SK-N-SH (cell line): ENCODE measurements around the gene SEMA3B. TPM values are rescaled to one million over a fixed set of nuclear protein-coding genes. Genes with fewer than 3 reads are reported as not detected.
"Not testable (repeated sequence)": the region's sequence is repeated elsewhere in the genome, so short reads cannot be mapped to it uniquely, and the experiment has no call there.

Source experiments
- CTCF ChIA-PET: fragments of 300-600, 350-600 bp; formaldehyde crosslinking; extraction: SDS; loops from one replicate; lab custom pipeline; 2021; lab: Yijun Ruan, JAX
- POLR2A ChIA-PET: fragments of 350-600 bp; sonication (Branson Sonifier 250); formaldehyde crosslinking; extraction: SDS; loops from one replicate; lab custom pipeline; 2020; ENCODE audit warnings: antibody characterized with exemption, inconsistent platforms; lab: Yijun Ruan, JAX
- DNase-seq: peaks from one replicate; pipeline ENCODE4 v3.0.0; 2012
- H2AFZ ChIP-seq: fragments of 200-600 bp; sonication (generic); 2 replicates; pipeline ENCODE4 v1.8.1; 2016; ENCODE audit warnings: antibody characterized with exemption, mild to moderate bottlenecking, low read depth
- H3F3A ChIP-seq: fragments of 200-600 bp; sonication (generic); replicated peaks from 2 replicates; pipeline ENCODE3; 2016; ENCODE audit warnings: antibody characterized with exemption, mild to moderate bottlenecking; ENCODE audit not compliant: insufficient read depth
- H3K27ac ChIP-seq, 2 experiments: fragments of 200-500 bp in 1 of 2; fragments of 200-600 bp in 1 of 2; sonication (Bioruptor generic) in 1 of 2; sonication (generic), shearing (Covaris generic) in 1 of 2; 2 replicates each; pipeline versions ENCODE4 v1.5.1 to v1.6.1; 2014 to 2016; ENCODE audit warnings: low read depth in 2 of 2, inconsistent platforms in 1 of 2, low read length in 1 of 2, mild to moderate bottlenecking in 1 of 2, mixed read lengths in 1 of 2
- H3K27me3 ChIP-seq: fragments of 200-600 bp; sonication (generic), shearing (Covaris generic); 2 replicates; pipeline ENCODE4 v1.6.1; 2016; ENCODE audit warnings: mixed run types; ENCODE audit not compliant: insufficient read depth
- H3K36me3 ChIP-seq, 2 experiments: fragments of 200-500 bp in 1 of 2; fragments of 200-600 bp in 1 of 2; sonication (Bioruptor generic) in 1 of 2; sonication (generic) in 1 of 2; replicated peaks in 1 of 2; 2 replicates each; pipeline versions ENCODE3 to v1.5.1; 2014 to 2016; ENCODE audit warnings: low read length in 1 of 2, mild to moderate bottlenecking in 1 of 2; ENCODE audit not compliant: insufficient read depth in 2 of 2, control insufficient read depth in 1 of 2
- H3K4me1 ChIP-seq, 2 experiments: fragments of 200-500 bp in 1 of 2; fragments of 200-600 bp in 1 of 2; sonication (Bioruptor generic) in 1 of 2; sonication (generic), shearing (Covaris generic) in 1 of 2; 2 replicates each; pipeline versions ENCODE4 v1.5.1 to v1.6.1; 2014 to 2016; ENCODE audit warnings: low read depth in 1 of 2, low read length in 1 of 2, mixed run types in 1 of 2; ENCODE audit not compliant: insufficient read depth in 2 of 2, control insufficient read depth in 1 of 2
- H3K4me2 ChIP-seq: fragments of 200-600 bp; sonication (generic), shearing (Covaris generic); 2 replicates; pipeline ENCODE4 v1.6.1; 2017; ENCODE audit warnings: mixed run types
- H3K4me3 ChIP-seq, 2 experiments: fragments of 200-500 bp in 1 of 2; fragments of 200-600 bp in 1 of 2; sonication (Bioruptor generic) in 1 of 2; sonication (generic), shearing (Covaris generic) in 1 of 2; 2 replicates each; pipeline versions ENCODE4 v1.5.1 to v1.8.1; 2014 to 2016; ENCODE audit warnings: low read depth in 2 of 2, inconsistent platforms in 1 of 2, low read length in 1 of 2, mild to moderate bottlenecking in 1 of 2, mixed read lengths in 1 of 2, moderate library complexity in 1 of 2
- H3K79me2 ChIP-seq: fragments of 200-600 bp; sonication (generic); 2 replicates; pipeline ENCODE4 v1.8.1; 2017; ENCODE audit warnings: mild to moderate bottlenecking; ENCODE audit not compliant: insufficient read depth
- H3K9ac ChIP-seq: fragments of 200-600 bp; sonication (generic); 2 replicates; pipeline ENCODE4 v1.6.1; 2017; ENCODE audit warnings: mixed run types
- H3K9me2 ChIP-seq: fragments of 200-600 bp; sonication (generic); 2 replicates; pipeline ENCODE4 v1.6.1; 2017; ENCODE audit warnings: mixed run types
- H3K9me3 ChIP-seq: fragments of 200-600 bp; sonication (generic); 2 replicates; pipeline ENCODE4 v1.6.1; 2017; ENCODE audit warnings: mixed run types, mild to moderate bottlenecking, moderate library complexity
- H4K20me1 ChIP-seq: fragments of 200-600 bp; sonication (generic); 2 replicates; pipeline ENCODE4 v1.6.1; 2017; ENCODE audit warnings: mild to moderate bottlenecking, mixed run types; ENCODE audit not compliant: insufficient read depth
- CHD2 ChIP-seq: fragments of 150-350 bp; IDR thresholded peaks from 2 replicates; pipeline ENCODE4 v1.6.1; 2018; ENCODE audit warnings: low read length; ENCODE audit not compliant: partially characterized antibody
- GATA2 ChIP-seq: sonication (generic); formaldehyde crosslinking; IDR thresholded peaks from 2 replicates; pipeline ENCODE4 v1.5.0; 2020; ENCODE audit warnings: mild to moderate bottlenecking, missing genetic modification reagents
- JUND ChIP-seq: IDR thresholded peaks from 2 replicates; pipeline ENCODE4 v1.4.0; 2012
- MEF2A ChIP-seq: IDR thresholded peaks from 2 replicates; pipeline ENCODE4 v1.4.0; 2012; ENCODE audit warnings: low read depth, borderline replicate concordance
- MXI1 ChIP-seq: IDR thresholded peaks from 2 replicates; pipeline ENCODE4 v1.6.1; 2012; ENCODE audit warnings: mild to moderate bottlenecking, low read depth, low read length, improper control_type of control experiment
- NFIC ChIP-seq: IDR thresholded peaks from 2 replicates; pipeline ENCODE4 v1.4.0; 2012; ENCODE audit warnings: borderline replicate concordance
- NRF1 ChIP-seq: IDR thresholded peaks from 2 replicates; pipeline ENCODE4 v1.6.1; 2012; ENCODE audit warnings: low read depth, mild to moderate bottlenecking, low read length
- RAD21 ChIP-seq: IDR thresholded peaks from 2 replicates; pipeline ENCODE4 v1.6.1; 2012; ENCODE audit warnings: mild to moderate bottlenecking, low read length
- REST ChIP-seq: IDR thresholded peaks from 2 replicates; pipeline ENCODE4 v1.6.1; 2012; ENCODE audit warnings: mild to moderate bottlenecking, low read depth, low read length, moderate library complexity
- SMC3 ChIP-seq: IDR thresholded peaks from 2 replicates; pipeline ENCODE4 v1.6.1; 2012; ENCODE audit warnings: low read depth, low read length, improper control_type of control experiment
- TCF12 ChIP-seq: IDR thresholded peaks from 2 replicates; pipeline ENCODE4 v1.4.0; 2012
- YY1 ChIP-seq: IDR thresholded peaks from 2 replicates; pipeline ENCODE4 v1.4.0; 2012; ENCODE audit warnings: low read depth, mild to moderate bottlenecking
- WGBS: methylation state at CpG from one replicate; pipeline ENCODE4 v1.1.6; 2017; ENCODE audit warnings: low lambda C conversion rate; 5-methylcytosine and 5-hydroxymethylcytosine counted together
- polyA plus RNA-seq, 3 experiments: library from polyadenylated mRNA; depleted of rRNA; stranded (reverse); fragments of >200 nt; gene quantifications; 2 replicates each; pipeline ENCODE4 v1.2.3, GENCODE V29; 2012

SEMA3B gene
- polyA plus RNA-seq, 1 of the 3 experiments (the other 2 are of a cell fraction): 14.9 TPM

DNA sequence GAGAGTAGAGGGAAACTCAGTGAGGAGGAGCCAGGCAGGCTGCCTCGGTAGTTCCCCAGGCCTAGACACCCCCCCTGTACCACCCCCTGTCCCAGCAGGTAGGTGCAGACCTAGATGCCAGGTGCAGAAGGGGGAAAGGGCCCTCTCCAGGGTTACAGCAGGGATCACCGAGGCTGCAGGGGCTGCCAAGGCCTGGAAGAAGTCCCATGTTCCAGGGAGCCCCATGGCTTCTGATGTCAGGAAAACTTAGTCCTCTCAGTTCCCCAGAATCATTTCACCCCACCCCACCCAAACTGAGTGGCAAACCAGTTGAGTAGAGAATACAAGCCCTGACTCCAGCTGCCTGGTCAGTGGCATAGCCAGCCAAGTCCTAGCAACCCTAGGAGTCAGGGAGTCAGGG, 7.4 kb upstream of the SEMA3B start:
- CTCF ChIA-PET: interaction anchor here (1.4 to 61.6 kb wide), 6 partner anchors 11 to 75 kb away, joined by 3 to 1375 read pairs (median 125); partner anchors contain the start of genes GNAI2, GNAT1, HYAL3 and NAA80

GRCh38 chr3:50262200-50262599, 6.7 kb upstream of the SEMA3B start:
- H4K20me1 ChIP-seq, H3K9me3 ChIP-seq, H3K4me2 ChIP-seq, DNase-seq, H2AFZ ChIP-seq, POLR2A ChIA-PET, H3K27me3 ChIP-seq, H3K9me2 ChIP-seq, H3K9ac ChIP-seq, H3K27ac ChIP-seq, H3K4me3 ChIP-seq: not testable (repeated sequence)
- peaks cover 7 to 20% of the 10 kb centered on the region in 2 experiments for H3K36me3 ChIP-seq
- CTCF ChIA-PET: interaction anchor here (1.4 to 27.9 kb wide), 4 partner anchors 10 to 37 kb away, joined by 3 to 433 read pairs (median 125); partner anchors contain the start of genes GNAI2, HYAL3, NAA80 and SEMA3B
- peaks cover 12% of the 10 kb centered on the region for H3K79me2 ChIP-seq
- H3F3A ChIP-seq: peaks cover 41% of the 10 kb centered on the region
- peaks cover 26 to 39% of the 10 kb centered on the region in 2 experiments; a peak in 3 of 4 replicates for H3K4me1 ChIP-seq
- 95% methylated on average over 4 of the region's 4 CpGs for WGBS

More for the DNA sequence above, 7.4 kb upstream of the SEMA3B start:
- no peak for TF ChIP-seq JUND
- no peak for TF ChIP-seq RAD21
- no peak for TF ChIP-seq TCF12
- TF ChIP-seq MEF2A: no peak
- TF ChIP-seq CHD2: no peak
- no peak for TF ChIP-seq GATA2 (CRISPR knock-in tag)
- no peak for TF ChIP-seq NRF1
- no peak for TF ChIP-seq YY1
- TF ChIP-seq SMC3: no peak
- no peak for TF ChIP-seq MXI1
- TF ChIP-seq REST: no peak
- TF ChIP-seq NFIC: no peak
- TF ChIP-seq, all 33 proteins: peak for 0
- 77% methylated on average over 1 of the region's 2 CpGs for WGBS
- peaks cover 48% of the 10 kb centered on the region for H3F3A ChIP-seq
- H3K9me3 ChIP-seq: no peaks in the 10 kb centered on the region
- peak overlapping the region; percentile 76 to 94; a peak in 3 of 4 replicates for H3K27ac ChIP-seq
- no peaks in the 10 kb centered on the region for H4K20me1 ChIP-seq
- H2AFZ ChIP-seq: no peak overlapping the region
- H3K9me2 ChIP-seq: no peaks in the 10 kb centered on the region
- peaks cover 14 to 27% of the 10 kb centered on the region in 2 experiments for H3K36me3 ChIP-seq
- DNase-seq: no peak
- peak overlapping the region in 1 of 2 experiments; percentile 59; a peak in 1 of 4 replicates for H3K4me3 ChIP-seq
- peak overlapping the region; percentile 90; the same call in 1 of the 2 replicates for H3K9ac ChIP-seq
- POLR2A ChIA-PET: no interaction called here
- peaks cover 26 to 35% of the 10 kb centered on the region in 2 experiments; a peak in 3 of 4 replicates for H3K4me1 ChIP-seq
- H3K27me3 ChIP-seq: no peaks in the 10 kb centered on the region
- H3K4me2 ChIP-seq: peak overlapping the region; percentile 93
- H3K79me2 ChIP-seq: peaks cover 12% of the 10 kb centered on the region
